Spleen (tissue), 7 donors: ENCODE data around the gene MRO.

ENCODE experiments used
- CTCF ChIP-seq, 11 experiments: fragments of 200-600 bp in 7 of 11; fragments of 450-650 bp in 4 of 11; sonication (generic) in 4 of 11; IDR thresholded peaks in 8 of 11; conservative IDR thresholded peaks in 3 of 11; 1 replicate in 7 of 11; 2 replicates in 4 of 11; pipeline versions ENCODE4 v1.4.0 to v1.8.0; 2016 to 2021; ENCODE audit warnings: antibody characterized with exemption in 11 of 11, inconsistent platforms in 4 of 11, mild to moderate bottlenecking in 1 of 11
- POLR2A ChIP-seq, 3 donors: fragments of 450-650 bp; IDR thresholded peaks; one replicate each; pipeline ENCODE4 v1.5.1; 2017; ENCODE audit warnings: antibody characterized with exemption in 3 of 3, mild to moderate bottlenecking in 1 of 3
- POLR2AphosphoS5 ChIP-seq, 3 donors: sonication (generic); formaldehyde crosslinking; IDR thresholded peaks; one replicate each; pipeline ENCODE4 v1.5.1; 2017; ENCODE audit warnings: antibody characterized with exemption in 3 of 3
- donor health status: DM: no; HTN: no; CAD: no; lungs with moderate emphysema.
- donor health status: DM: no; HTN: no; CAD: no.
- donor health status: DM: no; HTN: no; CAD: no.

DNA sequence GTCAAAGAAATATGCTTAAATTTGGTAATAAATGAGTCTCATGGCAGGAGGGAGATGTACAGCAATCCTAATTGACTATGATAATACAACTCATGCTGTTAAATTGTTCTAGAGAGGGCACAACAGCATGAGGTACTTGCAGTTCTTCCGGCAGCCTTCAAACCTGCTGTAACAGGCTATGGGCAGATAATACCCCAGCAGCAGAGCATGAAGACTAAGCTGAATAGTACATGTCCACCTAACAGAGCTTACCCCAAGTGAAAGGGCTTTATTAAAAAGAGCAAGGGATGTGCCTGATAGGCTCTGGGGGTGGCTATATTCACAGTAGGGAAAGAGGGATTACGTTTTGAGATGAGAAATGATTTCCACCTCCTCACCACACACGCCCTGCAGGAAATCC, 28.9 kb downstream of the MRO start:
- TF ChIP-seq CTCF (IDR thresholded peaks at IDR 0.05 in 8 of 11, conservative IDR thresholded peaks at IDR 0.05 in 3 of 11) (no peak), POLR2A (IDR thresholded peaks at IDR 0.05) (no peak), POLR2AphosphoS5 (IDR thresholded peaks at IDR 0.05) (no peak)
